Neuronal stem cell (in vitro differentiated cells): ENCODE data around the gene DMD.

Source experiments
- DNase-seq: peaks from one replicate; pipeline ENCODE4 v3.0.0-alpha.2; 2013; ENCODE audit warnings: low spot score
- H2AFZ ChIP-seq: one replicate; pipeline ENCODE4 v1.6.1; 2013; ENCODE audit warnings: mild to moderate bottlenecking, low read length, inconsistent platforms
- H2AK5ac ChIP-seq: 2 replicates; pipeline ENCODE4 v1.6.1; 2013; ENCODE audit warnings: low read depth, mild to moderate bottlenecking, inconsistent platforms, low read length, moderate library complexity, mixed read lengths
- H2BK120ac ChIP-seq: 2 replicates; pipeline ENCODE4 v1.6.1; 2013; ENCODE audit warnings: low read depth, mild to moderate bottlenecking, inconsistent platforms, low read length, moderate library complexity, mixed read lengths
- H2BK12ac ChIP-seq: one replicate; pipeline ENCODE4 v1.6.1; 2013; ENCODE audit warnings: low read length, inconsistent platforms
- H2BK15ac ChIP-seq: 2 replicates; pipeline ENCODE4 v1.6.1; 2013; ENCODE audit warnings: mild to moderate bottlenecking, low read length, inconsistent platforms, mixed read lengths
- H2BK5ac ChIP-seq: one replicate; pipeline ENCODE4 v1.6.1; 2013; ENCODE audit warnings: inconsistent platforms, mild to moderate bottlenecking, low read length, moderate library complexity
- H3K14ac ChIP-seq: one replicate; pipeline ENCODE4 v1.6.1; 2013; ENCODE audit warnings: low read length, inconsistent platforms
- H3K18ac ChIP-seq: 2 replicates; pipeline ENCODE4 v1.6.1; 2013; ENCODE audit warnings: low read length, inconsistent platforms
- H3K23ac ChIP-seq: 2 replicates; pipeline ENCODE4 v1.6.1; 2013; ENCODE audit warnings: low read depth, mild to moderate bottlenecking, mixed read lengths, low read length, inconsistent platforms; ENCODE audit not compliant: poor library complexity
- H3K27ac ChIP-seq: replicated peaks from 3 replicates; pipeline ENCODE4 v1.5.1; 2013; ENCODE audit warnings: low read length, inconsistent platforms
- H3K27me3 ChIP-seq, 3 experiments: 2 replicates each; pipeline ENCODE4 v1.6.1; 2013; ENCODE audit warnings: low read length in 3 of 3, mild to moderate bottlenecking in 2 of 3, inconsistent platforms in 1 of 3, low read depth in 1 of 3, mixed read lengths in 1 of 3, moderate library complexity in 1 of 3; ENCODE audit not compliant: control insufficient read depth in 3 of 3, insufficient read depth in 3 of 3
- H3K36me3 ChIP-seq, 2 donors: replicated peaks in 1 of 2; 2 replicates each; pipeline ENCODE4 v1.6.1; 2013; ENCODE audit warnings: low read length in 2 of 2; ENCODE audit not compliant: control insufficient read depth in 2 of 2, insufficient read depth in 2 of 2
- H3K4ac ChIP-seq: 2 replicates; pipeline ENCODE4 v1.6.1; 2013; ENCODE audit warnings: inconsistent platforms, mild to moderate bottlenecking, low read length, moderate library complexity
- H3K4me1 ChIP-seq, 2 donors: 1 replicate in 1 of 2; 2 replicates in 1 of 2; pipeline ENCODE4 v1.6.1; 2013; ENCODE audit warnings: low read length in 2 of 2, low read depth in 1 of 2; ENCODE audit not compliant: control insufficient read depth in 2 of 2, insufficient read depth in 1 of 2
- H3K4me2 ChIP-seq: one replicate; pipeline ENCODE4 v1.6.1; 2013; ENCODE audit warnings: mild to moderate bottlenecking, low read length, inconsistent platforms; ENCODE audit not compliant: insufficient read depth, poor library complexity, severe bottlenecking
- H3K4me3 ChIP-seq, 2 donors: 2 replicates each; pipeline ENCODE4 v1.5.1; 2013; ENCODE audit warnings: low read length in 2 of 2, mild to moderate bottlenecking in 2 of 2, inconsistent platforms in 1 of 2, moderate library complexity in 1 of 2
- H3K79me1 ChIP-seq: one replicate; pipeline ENCODE4 v1.6.1; 2013; ENCODE audit warnings: low read depth, mild to moderate bottlenecking, inconsistent platforms, low read length, moderate library complexity
- H3K9ac ChIP-seq: one replicate; pipeline ENCODE4 v1.6.1; 2013; ENCODE audit warnings: mild to moderate bottlenecking, low read depth, low read length, inconsistent platforms; ENCODE audit not compliant: poor library complexity
- H3K9me3 ChIP-seq, 2 donors: replicated peaks in 1 of 2; 2 replicates each; pipeline versions ENCODE3 to v1.6.1; 2013; ENCODE audit warnings: low read length in 2 of 2, mild to moderate bottlenecking in 2 of 2, inconsistent platforms in 1 of 2, low read depth in 1 of 2, mixed read lengths in 1 of 2, moderate library complexity in 1 of 2; ENCODE audit not compliant: control insufficient read depth in 2 of 2, insufficient read depth in 1 of 2
- H4K8ac ChIP-seq: one replicate; pipeline ENCODE4 v1.6.1; 2013; ENCODE audit warnings: low read depth, mild to moderate bottlenecking, inconsistent platforms, low read length, moderate library complexity
- H4K91ac ChIP-seq: one replicate; pipeline ENCODE4 v1.6.1; 2013; ENCODE audit warnings: low read length, low read depth, mild to moderate bottlenecking, inconsistent platforms; ENCODE audit not compliant: poor library complexity
- WGBS, 2 donors: extraction: QIAGEN DNeasy Blood & Tissue Kit; methylation state at CpG; one replicate each; pipeline ENCODE4 v1.1.7; 2013; ENCODE audit warnings: missing lambda C conversion rate in 2 of 2, mixed read lengths in 1 of 2; ENCODE audit not compliant: insufficient read length in 2 of 2, insufficient replicate concordance in 1 of 2; ENCODE audit errors: extremely low coverage in 2 of 2; 5-methylcytosine and 5-hydroxymethylcytosine counted together

The DMD gene

DNA sequence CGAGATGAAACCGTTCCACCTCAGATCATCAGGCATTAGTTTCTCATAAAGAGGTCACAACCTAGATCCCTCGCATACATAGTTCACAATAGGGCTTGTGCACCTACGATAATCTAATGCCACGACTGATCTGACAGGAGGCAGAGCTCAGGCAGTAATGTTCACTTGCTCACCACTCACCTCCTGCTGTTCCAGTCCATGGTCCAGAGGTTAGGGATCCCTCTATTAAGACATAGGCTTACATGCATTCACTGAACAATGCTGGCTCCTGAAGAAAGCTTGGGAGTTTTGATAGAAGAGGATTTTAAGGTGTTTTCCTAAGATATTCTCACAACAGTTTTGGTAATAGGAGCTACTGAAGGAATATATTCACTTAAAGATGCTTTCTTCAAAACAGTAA is 1903.4 kb downstream of the DMD start:
- no peaks in the 10 kb centered on the region for H3K79me1 ChIP-seq
- H3K18ac ChIP-seq, result no peak overlapping the region
- no peaks in the 10 kb centered on the region for H3K4me1 ChIP-seq
- H2AFZ ChIP-seq, result no peak overlapping the region
- no peak overlapping the region for H3K4ac ChIP-seq
- WGBS, 2 donors, result no CpG with 5 or more reads among the region's 5 CpGs
- no peak overlapping the region for H3K27ac ChIP-seq
- no peak overlapping the region for H2BK5ac ChIP-seq
- H2BK12ac ChIP-seq, result no peak overlapping the region
- no peak overlapping the region for H4K8ac ChIP-seq
- no peak overlapping the region for H3K23ac ChIP-seq
- no peak overlapping the region for H2BK15ac ChIP-seq
- H3K4me3 ChIP-seq, result no peak overlapping the region
- H3K14ac ChIP-seq, result no peak overlapping the region
- H3K27me3 ChIP-seq, result no peaks in the 10 kb centered on the region
- DNase-seq, result no peak
- H3K9me3 ChIP-seq, result no peaks in the 10 kb centered on the region
- H3K4me2 ChIP-seq, result no peak overlapping the region
- no peak overlapping the region for H4K91ac ChIP-seq
- no peak overlapping the region for H2AK5ac ChIP-seq
- no peaks in the 10 kb centered on the region for H3K36me3 ChIP-seq
- H3K9ac ChIP-seq, result no peak overlapping the region
- H2BK120ac ChIP-seq, result no peak overlapping the region

DNA sequence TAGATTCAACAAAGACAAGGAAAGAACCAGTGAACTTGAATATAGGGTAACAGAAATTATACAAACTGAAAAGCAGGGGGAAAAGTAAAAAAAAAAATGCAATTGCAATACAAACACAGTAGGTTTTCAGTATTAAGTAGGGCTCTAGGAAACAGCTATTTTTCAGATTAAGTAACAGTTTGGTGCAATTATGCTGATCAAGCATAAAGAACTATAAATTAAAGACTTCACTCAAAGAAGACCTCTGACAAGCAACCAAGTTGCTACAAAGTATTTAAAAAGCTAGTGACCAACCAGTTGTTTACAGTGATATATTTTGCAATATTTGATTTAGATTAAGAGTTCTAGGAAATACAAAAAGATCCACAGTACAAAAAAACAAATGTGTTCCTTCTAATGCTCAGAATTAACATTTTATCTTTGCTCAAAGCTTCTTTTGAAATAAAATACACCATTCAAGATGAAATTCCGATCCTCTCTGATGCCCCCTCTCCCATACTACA is 1908.7 kb downstream of the DMD start:
- H2BK15ac ChIP-seq, result no peak overlapping the region
- H2BK5ac ChIP-seq, result no peak overlapping the region
- no peaks in the 10 kb centered on the region for H3K36me3 ChIP-seq
- H2BK120ac ChIP-seq, result no peak overlapping the region
- H4K8ac ChIP-seq, result no peak overlapping the region
- H3K4ac ChIP-seq, result no peak overlapping the region
- H4K91ac ChIP-seq, result no peak overlapping the region
- no peaks in the 10 kb centered on the region for H3K27me3 ChIP-seq
- H3K9ac ChIP-seq, result no peak overlapping the region
- WGBS, 2 donors, result no CpG with 5 or more reads among the region's 1 CpG
- H3K79me1 ChIP-seq, result no peaks in the 10 kb centered on the region
- H3K27ac ChIP-seq, result no peak overlapping the region
- no peak overlapping the region for H3K4me3 ChIP-seq
- no peaks in the 10 kb centered on the region for H3K9me3 ChIP-seq
- H3K14ac ChIP-seq, result no peak overlapping the region
- no peak overlapping the region for H3K18ac ChIP-seq
- H3K23ac ChIP-seq, result no peak overlapping the region
- H3K4me1 ChIP-seq, result no peaks in the 10 kb centered on the region
- DNase-seq, result no peak
- H3K4me2 ChIP-seq, result no peak overlapping the region
- no peak overlapping the region for H2BK12ac ChIP-seq
- no peak overlapping the region for H2AK5ac ChIP-seq
- H2AFZ ChIP-seq, result no peak overlapping the region

DNA sequence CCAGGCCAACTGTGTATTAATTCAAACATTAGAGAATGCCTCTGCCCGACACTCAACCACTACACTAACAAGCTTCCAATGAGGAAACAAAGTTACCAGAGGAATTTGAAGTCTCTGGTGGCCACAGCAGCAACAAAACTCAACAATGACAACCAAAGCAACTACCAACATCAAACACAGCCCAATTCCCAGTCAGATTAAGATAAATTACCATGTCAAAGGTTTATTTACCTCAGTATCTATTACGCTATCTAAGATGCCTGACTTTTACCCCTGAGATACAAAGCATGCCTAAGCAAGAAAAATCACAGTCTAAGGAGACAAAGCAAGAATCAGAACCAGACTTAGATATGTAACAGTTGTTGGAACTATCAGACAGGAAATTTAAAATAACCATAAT is 1909.4 kb downstream of the DMD start:
- Histone ChIP-seq H2BK120ac (no peak overlapping the region), H3K23ac (no peak overlapping the region), H3K9ac (no peak overlapping the region), H3K36me3 (no peaks in the 10 kb centered on the region), H3K4me1 (no peaks in the 10 kb centered on the region), H4K91ac (no peak overlapping the region), H3K27ac (no peak overlapping the region), H4K8ac (no peak overlapping the region), H2BK15ac (no peak overlapping the region), H3K4me2 (no peak overlapping the region), H3K4ac (no peak overlapping the region), H3K79me1 (no peaks in the 10 kb centered on the region), H3K4me3 (no peak overlapping the region), H2BK12ac (no peak overlapping the region), H2AK5ac (no peak overlapping the region), H3K18ac (no peak overlapping the region), H2AFZ (no peak overlapping the region), H3K9me3 (no peaks in the 10 kb centered on the region), H3K27me3 (no peaks in the 10 kb centered on the region), H2BK5ac (no peak overlapping the region), H3K14ac (no peak overlapping the region)
- no peak for DNase-seq
- WGBS, 2 donors, result no CpG with 5 or more reads among the region's 2 CpGs

DNA sequence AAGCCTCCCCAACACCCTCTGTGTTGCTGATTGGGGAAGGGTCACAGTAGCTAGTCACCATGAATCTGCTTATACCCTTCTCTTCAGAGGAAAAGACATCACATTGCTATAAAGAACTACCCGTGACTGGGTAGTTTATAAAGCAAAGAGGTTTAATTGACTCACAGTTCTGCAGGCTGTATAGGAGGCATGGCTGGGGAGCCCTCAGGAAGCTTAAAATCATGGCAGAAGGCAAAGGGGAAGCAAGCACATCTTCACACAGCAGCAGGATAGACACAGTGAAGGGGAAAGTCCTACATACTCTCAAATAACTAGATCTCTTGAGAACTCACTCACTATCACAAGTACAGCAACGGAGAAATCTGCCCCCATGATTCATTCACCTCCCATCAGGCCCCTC is 1910.1 kb downstream of the DMD start:
- no peak overlapping the region for H3K4me2 ChIP-seq
- H4K8ac ChIP-seq, result no peak overlapping the region
- H2BK120ac ChIP-seq, result no peak overlapping the region
- no peak overlapping the region for H3K4ac ChIP-seq
- H3K79me1 ChIP-seq, result no peaks in the 10 kb centered on the region
- WGBS, 2 donors, result no CpG with 5 or more reads among the region's 2 CpGs
- no peak overlapping the region for H2BK12ac ChIP-seq
- no peak overlapping the region for H3K4me3 ChIP-seq
- no peak overlapping the region for H3K27ac ChIP-seq
- H3K23ac ChIP-seq, result no peak overlapping the region
- no peaks in the 10 kb centered on the region for H3K9me3 ChIP-seq
- H3K4me1 ChIP-seq, result no peaks in the 10 kb centered on the region
- H2AK5ac ChIP-seq, result no peak overlapping the region
- H3K14ac ChIP-seq, result no peak overlapping the region
- H3K36me3 ChIP-seq, result no peaks in the 10 kb centered on the region
- H2BK5ac ChIP-seq, result no peak overlapping the region
- DNase-seq, result no peak
- H3K18ac ChIP-seq, result no peak overlapping the region
- H2AFZ ChIP-seq, result no peak overlapping the region
- no peak overlapping the region for H2BK15ac ChIP-seq
- no peak overlapping the region for H3K9ac ChIP-seq
- H3K27me3 ChIP-seq, result no peaks in the 10 kb centered on the region
- H4K91ac ChIP-seq, result no peak overlapping the region
